Esophagus squamous epithelium (tissue), 4 donors: ENCODE data around the gene PTPRN2.

Source experiments
- POLR2A ChIP-seq, 4 donors: fragments of 450-650 bp; IDR thresholded peaks; one replicate each; pipeline ENCODE4 v1.6.1; 2017; ENCODE audit warnings: antibody characterized with exemption in 4 of 4, mild to moderate bottlenecking in 4 of 4, moderate library complexity in 3 of 4
- TF ChIP-seq, protein P1 (sequence below), 6 experiments: fragments of 450-650 bp in 4 of 6; fragments of 200-600 bp in 2 of 6; sonication (generic) in 2 of 6; IDR thresholded peaks; one replicate each; pipeline ENCODE4 v1.5.1; 2016 to 2019; ENCODE audit warnings: antibody characterized with exemption in 6 of 6, mild to moderate bottlenecking in 4 of 6, moderate library complexity in 4 of 6

DNA sequence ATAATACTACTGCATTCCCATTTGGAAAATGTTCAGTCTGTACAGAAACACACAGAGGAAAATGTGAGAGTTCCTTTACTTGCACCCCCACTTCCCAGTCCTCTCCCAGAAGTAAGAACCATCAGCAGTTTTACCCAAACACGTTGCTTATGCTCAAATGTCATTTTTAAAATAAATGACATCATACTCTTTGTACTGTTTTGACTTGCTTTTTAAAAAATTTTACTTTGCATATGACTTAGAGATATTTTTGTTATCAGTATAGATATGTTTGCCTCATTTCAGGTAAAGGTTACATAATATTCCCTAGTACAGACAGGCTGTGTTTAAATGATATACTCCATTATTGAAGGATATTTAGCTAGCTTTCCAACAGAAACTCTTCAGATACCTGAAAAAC, 13.5 kb upstream of the PTPRN2 start:
- TF ChIP-seq, protein P1, sequence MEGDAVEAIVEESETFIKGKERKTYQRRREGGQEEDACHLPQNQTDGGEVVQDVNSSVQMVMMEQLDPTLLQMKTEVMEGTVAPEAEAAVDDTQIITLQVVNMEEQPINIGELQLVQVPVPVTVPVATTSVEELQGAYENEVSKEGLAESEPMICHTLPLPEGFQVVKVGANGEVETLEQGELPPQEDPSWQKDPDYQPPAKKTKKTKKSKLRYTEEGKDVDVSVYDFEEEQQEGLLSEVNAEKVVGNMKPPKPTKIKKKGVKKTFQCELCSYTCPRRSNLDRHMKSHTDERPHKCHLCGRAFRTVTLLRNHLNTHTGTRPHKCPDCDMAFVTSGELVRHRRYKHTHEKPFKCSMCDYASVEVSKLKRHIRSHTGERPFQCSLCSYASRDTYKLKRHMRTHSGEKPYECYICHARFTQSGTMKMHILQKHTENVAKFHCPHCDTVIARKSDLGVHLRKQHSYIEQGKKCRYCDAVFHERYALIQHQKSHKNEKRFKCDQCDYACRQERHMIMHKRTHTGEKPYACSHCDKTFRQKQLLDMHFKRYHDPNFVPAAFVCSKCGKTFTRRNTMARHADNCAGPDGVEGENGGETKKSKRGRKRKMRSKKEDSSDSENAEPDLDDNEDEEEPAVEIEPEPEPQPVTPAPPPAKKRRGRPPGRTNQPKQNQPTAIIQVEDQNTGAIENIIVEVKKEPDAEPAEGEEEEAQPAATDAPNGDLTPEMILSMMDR (IDR thresholded peaks at IDR 0.05) = no peak
- TF ChIP-seq POLR2A (IDR thresholded peaks at IDR 0.05) = no peak
